Stimulated activated CD8-positive, alpha-beta memory T cell treated with anti-CD3 and anti-CD28 coated beads, Interleukin-12 subunit alpha, Interleukin-12 subunit beta, amount 100 ng/mL, for 1 hour (primary cell): ENCODE measurements around the gene DNAH11.
"Not testable (repeated sequence)": the region's sequence is repeated elsewhere in the genome, so short reads cannot be mapped to it uniquely, and the experiment has no call there.

ENCODE experiments used
- DNase-seq: peaks from one replicate; pipeline ENCODE4 v3.0.0-alpha.2; 2020; ENCODE audit warnings: low read depth

DNAH11 gene

DNA sequence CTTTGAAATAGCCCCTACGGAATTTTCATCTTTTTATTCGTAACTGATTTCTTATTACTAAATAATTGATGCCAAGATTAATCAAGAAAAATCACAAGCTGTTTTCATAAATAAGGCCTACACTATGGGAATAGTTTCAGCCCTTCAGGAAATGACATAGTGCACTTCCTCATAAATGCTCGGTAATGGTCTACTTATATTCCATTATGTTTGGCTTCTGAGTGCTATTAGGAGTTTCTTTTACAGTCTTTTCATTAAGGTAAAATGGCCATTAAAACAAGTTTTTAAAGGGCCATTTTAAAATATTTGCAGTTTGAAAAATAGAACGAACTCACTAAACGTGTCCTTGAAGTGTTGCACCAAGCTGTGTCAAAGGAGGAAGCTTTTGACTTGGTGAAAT lies 174.5 kb downstream of the DNAH11 start:
- no peak for DNase-seq

DNA sequence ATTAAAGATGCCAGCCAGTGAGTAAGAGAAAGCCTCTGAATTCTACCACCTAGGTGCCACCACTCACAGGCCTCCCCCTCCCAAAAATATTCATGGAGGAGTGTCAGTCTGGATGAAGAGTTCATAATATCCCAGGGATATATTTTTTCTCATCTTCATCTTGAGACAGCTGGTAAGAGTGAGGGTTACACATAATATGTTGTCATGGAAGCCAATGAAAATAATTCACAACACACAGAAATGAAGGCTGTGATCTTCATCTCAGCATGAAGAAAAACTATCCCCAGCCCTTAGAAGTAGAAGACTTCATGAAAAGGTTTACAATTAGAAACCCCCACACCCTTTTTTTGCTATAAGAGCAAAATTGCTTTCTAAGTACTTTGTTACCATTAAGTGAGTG lies 175.6 kb downstream of the DNAH11 start:
- DNase-seq, result no peak

DNA sequence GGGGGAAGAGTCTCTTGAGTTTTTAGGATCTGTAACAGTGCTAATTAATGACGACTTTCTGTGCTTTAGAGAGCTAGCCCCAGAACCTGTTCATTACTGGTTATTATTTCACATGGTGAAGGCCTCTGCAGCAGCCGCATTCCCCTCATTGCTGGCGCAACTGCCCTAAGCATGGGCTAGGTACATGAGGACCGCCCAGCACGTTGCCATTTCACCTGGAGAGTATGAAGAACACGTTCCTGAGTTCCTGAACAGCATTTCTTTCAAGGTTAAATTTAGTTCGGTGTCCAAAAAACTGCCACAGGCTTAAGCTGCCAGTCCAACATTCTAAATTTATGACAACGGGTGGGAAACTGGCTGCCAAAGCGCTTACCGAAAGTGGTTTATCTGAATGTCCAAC lies 177.0 kb downstream of the DNAH11 start:
- no peak for DNase-seq

DNA sequence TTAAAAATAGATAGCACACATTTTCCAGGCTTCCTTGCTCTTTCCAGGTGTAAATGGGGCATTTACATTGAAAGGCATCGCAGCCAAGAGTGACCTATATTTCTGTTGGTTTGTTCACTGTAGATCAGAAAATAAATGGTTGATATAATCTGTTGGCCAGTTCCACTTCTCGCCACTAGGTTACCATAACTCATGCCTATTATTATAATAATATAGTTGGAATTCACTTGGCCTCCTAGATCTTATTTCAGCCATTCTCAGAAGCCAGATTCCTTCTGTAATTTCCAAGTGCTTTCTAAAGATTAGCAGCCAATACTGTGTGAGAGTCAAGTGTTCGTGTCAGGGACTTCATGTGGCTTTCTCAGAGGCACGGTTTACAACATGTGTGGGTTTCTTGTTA lies 179.5 kb downstream of the DNAH11 start:
- no peak for DNase-seq

DNA sequence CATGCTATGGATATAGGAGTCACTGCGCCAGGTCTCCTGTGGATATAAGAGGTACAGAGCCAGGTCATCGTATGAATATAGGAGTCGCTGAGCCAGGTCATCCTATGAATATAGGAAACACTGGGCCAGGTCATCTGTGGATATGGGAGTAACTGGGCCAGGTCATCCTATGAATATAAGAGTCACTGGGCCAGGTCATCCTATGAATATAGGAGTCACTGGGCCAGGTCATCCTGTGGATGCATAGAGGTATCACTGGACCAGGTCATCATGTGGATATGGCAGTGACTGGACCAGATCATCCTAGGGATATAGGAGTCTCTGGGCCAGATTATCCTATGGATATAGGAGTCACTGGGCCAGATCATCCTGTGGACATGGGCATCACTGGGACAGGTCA lies 181.7 kb downstream of the DNAH11 start:
- no peak for DNase-seq

DNA sequence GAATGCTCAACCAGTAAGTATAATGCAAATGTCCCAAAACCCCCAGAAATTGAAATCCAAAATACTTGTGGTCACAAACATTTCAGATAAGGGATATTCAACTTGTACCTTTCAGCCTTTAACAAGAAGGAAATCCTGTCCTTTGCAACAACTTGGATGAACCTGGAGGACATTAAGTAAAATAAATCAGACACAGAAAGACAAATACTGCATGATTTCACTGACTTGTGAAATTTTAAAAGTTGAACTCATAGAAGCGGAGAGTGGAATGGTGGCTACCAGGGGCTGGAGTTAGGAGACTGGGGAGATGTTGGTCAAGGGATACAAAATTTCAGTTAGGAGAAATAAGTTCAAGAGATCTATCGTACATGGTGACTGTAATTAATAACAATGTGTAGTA lies 187.6 kb downstream of the DNAH11 start:
- DNase-seq, result no peak

DNA sequence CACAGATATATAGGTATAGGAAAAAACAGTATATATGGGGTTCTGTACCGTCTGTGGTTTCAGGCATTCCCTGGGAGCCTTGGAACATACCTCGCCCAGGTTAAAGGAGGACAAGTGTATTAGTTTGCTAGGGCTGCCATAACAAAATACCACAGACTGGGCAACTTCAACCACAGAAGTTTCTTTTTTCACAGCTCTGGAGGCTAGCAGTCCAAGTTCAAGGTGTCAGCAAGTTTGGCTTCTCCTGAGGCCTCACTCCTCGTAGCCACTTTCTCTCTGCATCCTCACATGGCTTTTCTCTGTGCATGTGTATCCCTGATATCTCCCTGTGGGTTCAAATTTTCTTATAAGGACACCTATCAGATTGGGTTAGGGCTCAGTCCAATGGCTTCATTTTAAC lies 189.1 kb downstream of the DNAH11 start:
- no peak for DNase-seq

DNA sequence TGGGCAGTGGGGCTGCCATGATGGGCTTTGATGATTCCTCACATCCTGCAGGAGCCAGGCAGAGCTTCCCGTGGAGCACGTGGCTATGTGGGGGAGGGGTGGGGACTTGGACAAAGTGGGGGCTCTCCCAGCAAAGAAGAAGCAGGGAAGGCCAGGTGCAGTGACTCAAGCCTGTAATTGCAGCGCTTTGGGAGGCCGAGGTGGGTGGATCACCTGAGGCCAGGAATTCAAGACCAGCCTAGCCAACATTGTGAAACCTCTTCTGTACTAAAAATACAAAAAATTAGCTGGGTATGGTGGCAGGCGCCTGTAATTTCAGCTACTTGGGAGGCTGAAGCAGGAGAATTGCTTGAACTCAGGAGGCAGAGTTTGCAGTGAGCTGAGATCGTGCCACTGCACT lies 190.1 kb downstream of the DNAH11 start:
- not testable (repeated sequence) for DNase-seq

DNA sequence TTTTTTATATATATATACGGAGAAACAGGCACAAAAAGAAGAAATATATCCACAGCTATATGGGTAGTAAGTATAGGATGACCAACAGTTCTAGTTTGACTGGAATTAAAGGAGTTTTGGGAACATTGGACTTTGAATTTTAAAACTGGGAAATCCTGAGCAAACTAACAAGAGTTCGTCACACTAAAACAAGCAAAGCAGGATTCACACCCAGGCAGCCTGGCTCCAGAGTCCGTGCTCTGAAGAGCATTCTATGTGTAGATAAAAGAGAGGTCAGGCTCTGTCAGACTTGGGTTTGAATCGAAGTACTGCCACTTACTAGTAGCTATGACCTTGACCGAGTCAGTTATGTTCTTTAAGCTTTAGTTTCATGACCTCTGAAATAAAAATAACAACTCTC lies 191.0 kb downstream of the DNAH11 start:
- DNase-seq, result no peak

DNA sequence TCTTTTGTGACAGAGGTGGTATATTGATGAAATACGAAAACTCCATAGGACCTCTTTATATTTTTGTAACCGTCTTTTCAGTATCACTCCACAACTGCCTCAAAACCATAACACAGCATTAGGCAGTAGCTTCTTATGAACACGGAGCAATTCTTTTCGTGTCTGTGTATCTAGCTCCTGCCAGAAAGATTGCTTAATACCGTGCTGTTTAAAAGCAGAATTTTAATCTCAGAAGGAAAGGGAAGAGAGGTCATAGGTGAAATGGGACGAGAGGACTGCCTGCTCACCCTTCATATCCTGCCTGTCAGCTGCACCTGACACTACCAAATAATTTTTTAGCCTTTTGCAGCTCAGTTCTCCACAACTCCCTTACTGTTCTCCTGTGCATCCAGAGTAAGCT lies 200.7 kb downstream of the DNAH11 start:
- DNase-seq, result no peak

DNA sequence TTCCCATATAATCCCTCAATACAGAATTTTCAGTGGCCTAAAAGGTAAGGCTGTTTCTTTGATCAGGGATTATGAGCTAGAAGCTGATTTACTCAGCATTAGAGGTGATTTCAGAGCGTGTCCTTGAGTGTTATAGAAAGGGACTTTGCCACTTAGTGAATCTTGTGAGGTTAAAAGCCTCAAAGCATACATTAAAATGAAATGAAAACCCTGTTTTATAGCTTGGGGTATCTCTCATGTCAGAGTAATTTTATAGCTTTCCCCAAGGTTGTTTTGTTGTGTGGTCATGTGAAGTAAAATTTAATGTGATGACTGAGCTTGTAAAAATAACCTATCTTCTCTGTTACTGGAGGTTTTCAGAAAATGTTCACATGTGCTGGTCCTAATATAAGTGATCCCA lies 204.1 kb downstream of the DNAH11 start:
- no peak for DNase-seq

DNA sequence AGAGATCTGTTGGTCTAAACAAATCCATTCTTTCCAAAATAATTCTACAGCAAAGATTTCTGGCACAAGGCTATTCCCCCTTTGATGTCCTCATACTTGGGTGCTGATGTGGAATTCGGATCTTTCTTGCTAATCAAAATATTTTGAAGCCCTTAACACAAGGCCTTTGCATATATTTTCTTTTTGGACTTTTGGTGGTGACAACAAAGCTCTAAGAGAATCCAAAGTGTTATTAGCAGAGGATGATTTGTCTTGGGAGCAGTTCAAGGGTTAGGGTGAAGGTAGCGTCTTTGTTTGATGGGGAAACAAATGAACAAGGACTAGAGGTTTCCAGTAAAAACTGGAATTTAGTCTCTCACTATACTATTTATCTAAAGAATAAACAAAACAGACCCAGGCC lies 205.0 kb downstream of the DNAH11 start:
- DNase-seq, result no peak

DNA sequence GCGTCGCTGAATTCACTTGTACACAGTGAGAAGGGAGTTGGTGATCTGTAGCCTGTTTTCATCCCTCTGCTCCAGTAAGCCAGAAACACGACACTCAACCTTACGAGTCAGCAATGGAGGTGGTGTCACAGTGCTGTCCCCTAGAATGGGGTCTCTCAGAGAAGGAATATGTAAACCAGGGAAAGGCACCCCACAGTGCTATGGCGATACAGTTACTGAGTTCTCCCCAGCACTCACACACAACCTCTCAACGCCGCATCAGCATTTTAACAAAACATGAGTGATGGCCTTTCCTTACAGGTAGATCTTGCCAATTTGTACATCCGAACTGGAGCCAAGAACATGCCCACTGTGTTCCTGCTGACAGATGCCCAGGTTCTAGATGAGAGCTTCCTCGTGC lies 206.5 kb downstream of the DNAH11 start:
- no peak for DNase-seq

DNA sequence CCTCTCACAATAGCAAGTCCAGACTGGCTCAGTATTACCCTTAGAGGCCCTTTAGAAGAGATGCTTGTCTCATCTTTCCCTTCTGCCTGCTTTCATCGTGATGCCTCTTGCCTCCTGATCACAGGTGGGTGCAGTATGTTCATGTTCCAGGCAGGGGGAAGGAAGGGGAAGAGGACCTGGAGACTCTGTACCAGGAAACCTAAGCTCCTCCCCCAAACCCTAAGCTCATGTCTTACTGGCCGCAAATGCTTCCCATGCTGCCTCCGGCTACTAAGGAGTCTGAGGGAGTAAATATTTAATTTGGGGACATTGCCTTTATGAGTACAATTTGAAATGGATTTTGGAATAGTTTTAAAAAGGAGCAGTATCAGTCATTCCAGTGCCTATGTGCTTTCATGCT lies 210.2 kb downstream of the DNAH11 start:
- DNase-seq, result no peak

DNA sequence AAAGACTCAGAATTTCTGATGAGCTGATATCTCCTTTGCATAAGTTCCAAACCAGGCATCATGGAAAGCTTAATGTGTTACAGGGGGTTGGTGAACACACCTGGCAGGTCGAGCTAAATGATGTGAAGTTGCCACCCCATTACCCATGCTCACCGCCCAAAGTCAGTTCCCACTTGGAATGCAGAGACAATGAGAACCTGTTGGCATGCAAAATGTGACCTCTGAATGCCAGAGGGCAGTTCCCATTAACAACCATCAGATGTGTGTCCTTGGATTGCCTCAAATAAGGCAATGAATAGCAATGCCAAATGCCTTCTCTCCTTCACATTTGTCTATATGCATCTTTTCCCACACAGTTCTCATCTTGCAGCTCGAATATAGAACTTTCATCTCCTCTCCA lies 212.1 kb downstream of the DNAH11 start:
- DNase-seq, result no peak

DNA sequence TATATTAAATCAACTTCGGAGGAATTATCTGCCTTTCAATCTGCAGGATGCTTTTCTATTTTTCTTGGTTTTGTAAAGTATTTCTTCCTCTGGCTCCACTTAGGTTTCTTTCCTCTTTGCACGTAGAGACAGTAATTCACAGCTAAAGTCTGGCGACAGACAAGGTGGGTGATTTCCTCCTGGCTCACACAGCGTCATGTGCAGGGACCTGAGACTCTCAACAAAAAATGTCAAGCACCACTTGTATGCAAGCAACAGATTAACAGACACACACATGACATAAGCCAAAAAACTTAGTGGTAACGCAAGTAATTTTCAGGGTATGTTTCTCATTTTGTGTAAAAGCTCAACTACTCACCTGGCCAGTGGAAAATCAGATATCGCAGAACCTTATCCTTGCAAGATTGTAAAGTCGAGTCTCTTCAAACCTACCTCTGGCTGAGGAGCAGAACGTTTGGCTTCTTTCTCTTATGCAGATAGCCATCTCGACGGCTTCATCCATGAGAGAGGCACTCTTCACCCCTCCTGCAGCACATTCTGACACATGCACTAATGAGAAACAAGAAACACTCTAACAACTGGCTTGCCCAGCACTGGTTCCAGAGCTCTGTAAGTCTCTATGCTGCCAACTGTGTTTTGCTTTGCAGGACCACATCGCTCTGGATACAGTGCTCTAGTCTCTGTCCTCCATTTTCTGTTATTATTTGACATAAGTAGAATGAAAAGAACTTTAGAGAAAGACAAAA lies 214.9 kb downstream of the DNAH11 start:
- no peak for DNase-seq

DNA sequence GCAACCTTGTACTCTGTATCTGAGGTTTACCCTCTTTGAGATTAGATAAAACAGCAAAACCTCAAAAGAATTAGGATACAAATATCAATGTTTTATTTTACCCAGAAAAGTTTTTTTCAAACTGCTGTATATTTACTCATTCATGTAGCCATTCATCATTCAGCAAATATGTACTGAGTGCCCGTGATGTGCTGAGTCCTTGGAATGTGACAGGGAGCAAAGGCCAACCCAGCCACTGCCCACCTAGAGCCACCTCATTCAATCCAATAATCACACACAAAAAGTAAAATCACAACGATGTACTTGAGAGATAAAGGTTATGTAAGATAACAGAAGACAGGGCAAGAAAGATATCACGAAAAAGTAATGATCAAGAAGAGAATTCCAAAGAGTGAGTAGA lies 215.4 kb downstream of the DNAH11 start:
- no peak for DNase-seq

DNA sequence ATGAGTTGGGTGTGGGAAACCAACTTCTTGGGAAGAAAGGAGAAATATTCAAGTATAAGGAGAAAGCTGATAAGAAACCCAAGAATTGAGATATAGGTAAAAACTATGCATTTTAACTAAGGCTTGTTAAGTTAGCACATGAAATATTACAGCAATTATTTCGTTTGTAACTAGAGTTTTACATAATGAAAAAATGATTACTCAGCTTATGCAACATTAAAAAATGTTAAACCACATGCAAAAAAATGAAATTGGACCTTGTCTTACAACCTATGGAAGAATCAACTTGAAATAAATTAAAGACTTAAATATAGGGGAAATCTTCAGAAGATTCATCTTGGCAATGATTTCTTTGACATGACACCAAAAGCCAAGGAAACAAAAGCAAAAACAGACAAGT lies 219.6 kb downstream of the DNAH11 start:
- no peak for DNase-seq

DNA sequence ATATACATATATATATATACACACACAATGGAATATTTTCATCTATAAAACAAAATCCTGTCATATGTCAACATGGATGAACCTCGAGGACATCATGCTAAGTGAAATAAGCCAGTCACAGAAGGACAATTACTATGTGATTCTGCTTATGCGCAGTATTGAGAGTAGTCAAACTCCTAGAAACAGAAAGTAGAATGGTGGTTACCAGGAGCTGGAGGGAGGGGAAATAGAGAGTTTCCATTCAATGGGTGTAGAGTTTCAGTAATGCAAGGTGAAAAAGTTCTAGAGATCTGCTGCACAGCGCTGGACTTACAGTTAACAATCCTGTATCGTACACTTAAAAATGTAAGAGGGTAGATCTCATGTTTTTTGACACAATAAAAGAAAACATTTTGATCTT lies 221.0 kb downstream of the DNAH11 start:
- DNase-seq, result no peak

DNA sequence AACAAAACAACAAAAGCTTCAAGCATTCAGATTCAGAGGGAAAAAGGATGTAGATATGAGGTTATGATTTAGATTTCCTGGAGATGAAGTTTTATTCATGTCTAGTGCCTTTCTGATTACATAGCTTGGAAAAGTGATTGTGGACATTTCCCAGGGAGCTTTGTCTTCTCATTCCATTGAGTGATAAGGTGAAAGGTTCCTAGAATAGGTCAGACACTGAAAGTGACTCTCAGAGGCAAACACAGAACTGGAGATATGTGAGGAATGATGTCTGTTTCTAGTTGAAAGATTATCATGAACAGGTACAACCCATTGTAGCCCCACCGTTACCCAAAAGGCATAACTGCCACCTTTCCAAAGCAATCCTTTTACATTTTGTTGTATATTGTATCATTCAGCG lies 223.4 kb downstream of the DNAH11 start:
- no peak for DNase-seq

DNA sequence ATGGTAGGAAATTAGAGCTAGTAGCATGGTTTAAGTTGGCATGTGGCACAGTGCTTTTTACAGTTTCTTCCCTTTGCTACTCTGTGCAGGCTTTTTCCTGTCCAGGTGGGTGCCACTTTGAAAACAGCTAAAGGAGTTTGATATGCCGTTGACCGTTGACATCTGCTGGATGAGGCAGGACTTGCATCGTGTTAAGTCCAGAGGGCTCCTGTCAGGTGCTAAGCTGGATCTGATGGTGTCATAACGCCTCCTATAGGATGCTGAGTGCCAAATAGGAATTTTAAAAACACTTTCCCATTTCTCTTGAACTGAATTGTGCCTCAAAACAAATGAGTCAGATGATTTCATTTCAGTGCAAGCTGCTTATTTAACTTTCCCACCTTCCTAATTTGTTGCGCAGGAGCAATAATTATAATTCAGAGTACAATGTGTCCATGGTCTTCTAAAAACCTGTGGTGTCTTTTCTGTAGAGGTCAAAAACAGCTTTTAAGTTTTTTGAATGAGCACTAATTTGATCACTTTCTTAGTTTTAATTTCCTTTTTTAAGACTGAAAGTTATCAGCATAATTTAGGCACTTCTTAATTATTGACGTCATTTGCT lies 224.6 kb downstream of the DNAH11 start:
- DNase-seq, result no peak

DNA sequence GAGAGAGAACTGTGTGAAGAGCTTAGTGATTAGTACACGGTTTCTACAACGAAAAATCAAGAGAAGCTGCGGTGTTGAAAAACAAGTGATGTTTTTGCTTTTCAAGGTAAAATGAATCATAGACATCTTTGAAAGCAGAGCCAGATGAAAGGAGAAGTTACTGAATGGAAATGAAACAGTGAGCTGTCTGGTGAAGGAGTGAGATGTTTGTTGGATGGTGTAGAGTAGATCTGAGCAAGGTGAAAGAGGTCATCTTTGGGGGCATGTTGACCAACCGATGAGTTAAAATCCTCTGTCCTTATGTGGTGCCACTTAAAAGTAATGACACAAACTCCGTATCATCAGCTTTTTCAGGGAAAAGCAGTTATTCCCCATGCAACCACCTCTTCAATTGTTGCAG lies 225.4 kb downstream of the DNAH11 start:
- DNase-seq, result no peak

DNA sequence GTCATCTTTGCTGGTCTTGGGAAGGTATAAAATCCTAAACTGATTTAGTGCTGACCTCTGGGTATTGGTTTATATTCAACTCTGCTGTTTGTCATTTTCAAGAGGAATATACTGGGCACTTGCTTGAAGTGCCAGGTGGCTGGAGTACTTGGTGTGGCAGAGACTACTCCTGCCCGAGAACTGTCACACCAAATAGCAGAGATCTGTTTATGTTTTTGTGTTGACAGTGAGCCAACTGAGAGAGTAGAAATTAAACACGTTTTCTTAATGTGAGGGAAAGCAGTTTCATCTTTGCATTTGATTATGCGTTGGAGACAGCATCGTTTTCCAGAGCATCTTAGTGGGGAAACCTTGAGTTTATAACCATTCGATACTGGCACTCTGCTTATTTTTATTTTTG lies 228.4 kb downstream of the DNAH11 start:
- no peak for DNase-seq

DNA sequence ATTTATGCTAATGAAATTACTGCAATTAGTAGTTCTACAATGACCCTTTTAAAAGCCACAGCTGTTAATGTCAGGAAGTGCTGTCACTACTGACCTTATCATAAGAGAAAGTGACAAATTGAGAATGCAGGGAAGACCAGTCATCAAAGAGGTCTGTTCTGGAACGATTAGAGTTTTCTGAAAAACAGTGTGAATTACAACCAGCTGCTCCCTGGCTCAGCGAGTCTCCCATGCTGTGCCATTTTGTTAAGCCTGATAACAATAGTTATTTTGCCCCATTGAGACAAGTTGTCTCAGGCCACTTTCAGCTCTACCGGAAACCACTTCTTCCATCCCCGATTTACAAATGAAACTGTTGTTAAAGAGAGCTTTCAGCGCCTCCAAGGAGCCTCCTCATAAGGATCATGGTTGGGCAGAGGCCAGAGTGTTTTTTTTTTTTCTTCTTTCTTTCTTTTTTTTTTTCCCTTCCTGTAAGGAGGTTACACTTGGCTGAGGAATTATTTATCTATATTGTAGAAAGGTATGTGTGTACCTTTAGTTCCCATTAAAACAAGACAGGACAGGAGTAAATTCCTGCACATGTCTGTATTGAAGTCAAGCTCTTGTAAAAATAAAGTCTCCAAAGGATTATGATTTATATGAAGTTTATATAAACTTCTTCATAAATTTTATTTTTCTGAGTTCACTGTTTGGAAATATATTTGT lies 229.2 kb downstream of the DNAH11 start:
- no peak for DNase-seq
